GM12878 (cell line): ENCODE measurements around the gene FSTL4. TPM values are rescaled to one million over a fixed set of nuclear protein-coding genes. Genes with fewer than 3 reads are reported as not detected.

ENCODE experiments used
- ATAC-seq: fragments of 200-7000 bp; cut with Tn5 transposase; 3 replicates; pipeline ENCODE4 v1.9.1; 2020; ENCODE audit warnings: mild to moderate bottlenecking, moderate library complexity
- BruUV-seq: library from RNA; stranded (reverse); fragments of 400-500 nt; replicated peaks from 2 replicates; lab custom pipeline; 2021; lab: Mats Ljungman, UMichigan
- CTCF ChIA-PET: fragments of 300-600 bp; sonication (Branson Sonifier 250); formaldehyde crosslinking; extraction: SDS; loops from one replicate; lab custom pipeline; 2021; ENCODE audit warnings: inconsistent platforms; lab: Yijun Ruan, JAX
- POLR2A ChIA-PET: fragments of 350-600 bp; formaldehyde crosslinking; extraction: SDS; loops from one replicate; lab custom pipeline; 2021; ENCODE audit warnings: inconsistent platforms; lab: Charles Lee
- RAD21 ChIA-PET: fragments of 300-600 bp; sonication (Branson Sonifier 250); formaldehyde crosslinking; loops from one replicate; lab custom pipeline; 2023; ENCODE audit warnings: antibody characterized with exemption; ENCODE audit not compliant: unreplicated experiment; lab: Charles Lee
- SMC1A ChIA-PET: fragments of 300-600 bp; sonication (Branson Sonifier 250); formaldehyde crosslinking; loops from one replicate; lab custom pipeline; 2023; ENCODE audit not compliant: unreplicated experiment, uncharacterized antibody; lab: Charles Lee
- DNase-seq: peaks from one replicate; pipeline ENCODE4 v3.0.0-alpha.2; 2011; ENCODE audit warnings: low read depth, low spot score
- FAIRE-seq: peaks from 3 replicates; lab custom pipeline; 2011; peaks lifted over from hg19 to GRCh38; lab: Jason Lieb, UNC
- H2AFZ ChIP-seq: 2 replicates; pipeline ENCODE4 v1.6.0; 2011; ENCODE audit warnings: low read depth, low read length, control low read depth; ENCODE audit not compliant: control insufficient read depth
- H3K27ac ChIP-seq: 2 replicates; pipeline ENCODE4 v1.5.1; 2011; ENCODE audit warnings: control low read depth; ENCODE audit not compliant: control insufficient read depth, insufficient read depth
- H3K27me3 ChIP-seq, 2 experiments: replicated peaks in 1 of 2; 2 replicates each; pipeline versions ENCODE4 v1.6.0 to v1.6.1; 2011; ENCODE audit warnings: low read length in 1 of 2; ENCODE audit not compliant: control insufficient read depth in 2 of 2, insufficient read depth in 2 of 2
- H3K36me3 ChIP-seq, 2 experiments: 2 replicates each; pipeline ENCODE4 v1.5.1; 2011; ENCODE audit warnings: low read length in 1 of 2; ENCODE audit not compliant: control insufficient read depth in 2 of 2, insufficient read depth in 2 of 2
- H3K4me1 ChIP-seq: 2 replicates; pipeline ENCODE4 v1.6.1; 2011; ENCODE audit warnings: mild to moderate bottlenecking, low read length, moderate library complexity, mixed read lengths; ENCODE audit not compliant: control insufficient read depth, insufficient read depth
- H3K4me2 ChIP-seq: 2 replicates; pipeline ENCODE4 v1.6.0; 2011; ENCODE audit warnings: control low read depth; ENCODE audit not compliant: control insufficient read depth, insufficient read depth
- H3K4me3 ChIP-seq: fragments of 200-600 bp; sonication (generic); 2 replicates; pipeline ENCODE4 v1.5.1; 2016
- H3K79me2 ChIP-seq: 2 replicates; pipeline ENCODE4 v1.6.0; 2011; ENCODE audit warnings: low read length; ENCODE audit not compliant: control insufficient read depth, insufficient read depth
- H3K9ac ChIP-seq: 2 replicates; pipeline ENCODE4 v1.8.0; 2011; ENCODE audit warnings: low read length, control low read depth, mixed read lengths; ENCODE audit not compliant: control insufficient read depth, insufficient read depth
- H3K9me3 ChIP-seq: replicated peaks from 3 replicates; pipeline ENCODE4 v1.5.1; 2011; ENCODE audit warnings: mild to moderate bottlenecking, low read length; ENCODE audit not compliant: control insufficient read depth, insufficient read depth
- H4K20me1 ChIP-seq: 2 replicates; pipeline ENCODE4 v1.6.0; 2011; ENCODE audit not compliant: control insufficient read depth, insufficient read depth
- BHLHE40 ChIP-seq, 2 experiments: fragments of 450-650 bp in 1 of 2; IDR thresholded peaks; 2 replicates each; pipeline ENCODE4 v1.6.1; 2011 to 2017; ENCODE audit warnings: low read depth in 2 of 2, borderline replicate concordance in 1 of 2, improper control_type of control experiment in 1 of 2, low read length in 1 of 2, mild to moderate bottlenecking in 1 of 2
- FOS ChIP-seq: IDR thresholded peaks from 3 replicates; pipeline ENCODE4 v1.6.1; 2011; ENCODE audit warnings: borderline replicate concordance; ENCODE audit not compliant: insufficient read length; ENCODE audit errors: extremely low read depth
- HDGF ChIP-seq: fragments of 450-650 bp; IDR thresholded peaks from 2 replicates; pipeline ENCODE4 v1.6.1; 2016; ENCODE audit warnings: antibody characterized with exemption
- KDM1A ChIP-seq: fragments of 200-600 bp; sonication (generic); IDR thresholded peaks from 2 replicates; pipeline ENCODE4 v1.6.1; 2016; ENCODE audit warnings: borderline replicate concordance
- MAX ChIP-seq: IDR thresholded peaks from 2 replicates; pipeline ENCODE4 v1.6.1; 2012; ENCODE audit warnings: low read depth, low read length, improper control_type of control experiment
- NBN ChIP-seq: fragments of 450-650 bp; IDR thresholded peaks from 2 replicates; pipeline ENCODE4 v1.6.1; 2016
- PML ChIP-seq: IDR thresholded peaks from 2 replicates; pipeline ENCODE4 v1.6.1; 2012; ENCODE audit warnings: low read length, inconsistent platforms
- POLR2AphosphoS2 ChIP-seq: IDR thresholded peaks from 2 replicates; pipeline ENCODE4 v1.6.1; 2011; ENCODE audit warnings: low read depth, mild to moderate bottlenecking, low read length, improper control_type of control experiment, moderate library complexity
- RCOR1 ChIP-seq: conservative IDR thresholded peaks from 2 replicates; pipeline ENCODE4 v1.6.1; 2012; ENCODE audit warnings: low read depth, low read length, improper control_type of control experiment
- REST ChIP-seq: IDR thresholded peaks from 2 replicates; pipeline ENCODE4 v1.6.1; 2012; ENCODE audit warnings: mild to moderate bottlenecking, low read depth, low read length
- SMARCA5 ChIP-seq: fragments of 450-650 bp; IDR thresholded peaks from 2 replicates; pipeline ENCODE4 v1.6.1; 2017; ENCODE audit warnings: mild to moderate bottlenecking
- TCF7 ChIP-seq: IDR thresholded peaks from 2 replicates; pipeline ENCODE4 v1.6.1; 2014; ENCODE audit warnings: antibody characterized with exemption, borderline replicate concordance
- USF1 ChIP-seq: IDR thresholded peaks from 2 replicates; pipeline ENCODE4 v1.6.1; 2011; ENCODE audit warnings: borderline replicate concordance, low read depth, mild to moderate bottlenecking, moderate library complexity, mixed read lengths, low read length; ENCODE audit not compliant: insufficient read depth; ENCODE audit errors: extremely low read length
- USF2 ChIP-seq: IDR thresholded peaks from 2 replicates; pipeline ENCODE4 v1.6.1; 2011; ENCODE audit warnings: low read depth, low read length, improper control_type of control experiment, borderline replicate concordance
- YBX1 ChIP-seq: fragments of 450-650 bp; IDR thresholded peaks from 2 replicates; pipeline ENCODE4 v1.6.1; 2016; ENCODE audit warnings: antibody characterized with exemption
- ZBTB40 ChIP-seq: fragments of 450-650 bp; IDR thresholded peaks from 2 replicates; pipeline ENCODE4 v1.6.1; 2016; ENCODE audit warnings: mild to moderate bottlenecking, moderate library complexity, borderline replicate concordance
- WGBS: methylation state at CpG from one replicate; pipeline ENCODE4 v1.1.6; 2016; ENCODE audit warnings: low lambda C conversion rate; ENCODE audit not compliant: insufficient replicate concordance, insufficient coverage; ENCODE audit errors: missing lambda C conversion rate; 5-methylcytosine and 5-hydroxymethylcytosine counted together
- in situ Hi-C: fragments of 300-500 bp; cut with MboI; formaldehyde crosslinking; loops from 9 replicates; pipeline ENCODE4 v1.14.3; 2018; ENCODE audit warnings: mixed read lengths
- intact Hi-C: fragments of 100-400 bp; cut with micrococcal nuclease; formaldehyde crosslinking; loops from one replicate; pipeline ENCODE4 v1.14.2; 2022; ENCODE audit not compliant: unreplicated experiment
- polyA plus RNA-seq, 11 experiments: library from polyadenylated mRNA; depleted of rRNA in 4 of 11; unstranded in 6 of 11; stranded (reverse) in 5 of 11; fragments of >200 nt; fragmentation: Nextera tagmentation in 4 of 11; fragmentation: Illumina TruSeq in 1 of 11; extraction: Ambion mirVana in 4 of 11; extraction: Trizol in 1 of 11; gene quantifications; 1 replicate in 1 of 11; 2 replicates in 10 of 11; pipeline versions ENCODE4 v1.2.1 to v1.2.3, GENCODE V29; 2011 to 2016; ENCODE audit warnings: inconsistent platforms in 2 of 11, missing spikeins in 2 of 11, low read depth in 1 of 11
- total RNA-seq, 4 experiments: library from RNA; depleted of rRNA in 3 of 4; stranded (reverse); fragments of >200 nt in 3 of 4; fragmentation: Illumina TruSeq in 1 of 4; extraction: Trizol in 1 of 4; gene quantifications; 2 replicates each; pipeline versions ENCODE4 v1.2.1 to v1.2.3, GENCODE V29; 2013 to 2021

The FSTL4 gene
- total and polyA plus RNA-seq, 10 of the 15 experiments (the other 5 are each of a cell fraction or from before 2014, with no cell fraction given), result 0.01 to 0.79 (median 0.21) TPM; not detected in 6

GRCh38 chr5:133556551-133556950, 55.8 kb downstream of the FSTL4 start:
- no peaks in the 10 kb centered on the region for H3K36me3 ChIP-seq
- no peak overlapping the region for H3K9ac ChIP-seq
- no peak overlapping the region for H2AFZ ChIP-seq
- POLR2A ChIA-PET, result no interaction called here
- H3K4me2 ChIP-seq, result no peak overlapping the region
- peaks cover 0 to 5% of the 10 kb centered on the region in 2 experiments; a peak in 3 of 4 replicates for H3K27me3 ChIP-seq
- SMC1A ChIA-PET, result no interaction called here
- DNase-seq (no peak), ATAC-seq (no peak), FAIRE-seq (no peak)
- no peaks in the 10 kb centered on the region for H4K20me1 ChIP-seq
- intact Hi-C loops, result no loop called here
- H3K79me2 ChIP-seq, result no peaks in the 10 kb centered on the region
- CTCF ChIA-PET, result no interaction called here
- in situ Hi-C loops, result loop anchor here (10.0 kb wide), 1 partner anchor 388 kb away; no protein-coding TSS in a partner anchor
- H3K27ac ChIP-seq, result no peak overlapping the region
- H3K4me3 ChIP-seq, result no peak overlapping the region
- WGBS, result 9% methylated on average over 4 of the region's 4 CpGs
- no peaks in the 10 kb centered on the region for H3K9me3 ChIP-seq
- no peaks in the 10 kb centered on the region for H3K4me1 ChIP-seq
- no TSS peak for BruUV-seq
- RAD21 ChIA-PET, result no interaction called here
- TF ChIP-seq TCF7 (no peak), ZBTB40 (no peak), HDGF (no peak), POLR2AphosphoS2 (no peak), KDM1A (no peak), FOS (no peak), PML (no peak), BHLHE40 (IDR thresholded peaks at IDR 0.05; ENCODE audit: borderline replicate concordance in 1 of 2, low read depth in 2 of 2, low read length in 1 of 2) (no peak), MAX (no peak), YBX1 (no peak), USF2 (no peak), REST (no peak), RCOR1 (no peak), SMARCA5 (no peak), NBN (no peak), USF1 (no peak)
